A673 (cell line): ENCODE measurements around the gene UGT1A4. TPM values are rescaled to one million over a fixed set of nuclear protein-coding genes. Genes with fewer than 3 reads are reported as not detected.

ENCODE experiments used
- BruUV-seq: library from RNA; stranded (reverse); fragments of 400-500 nt; replicated peaks from 2 replicates; lab custom pipeline; 2021; lab: Mats Ljungman, UMichigan
- CTCF ChIA-PET: fragments of 300-600 bp; sonication (Branson Sonifier 250); formaldehyde crosslinking; loops from one replicate; lab custom pipeline; 2022; ENCODE audit warnings: antibody characterized with exemption; lab: Charles Lee
- POLR2A ChIA-PET: fragments of 300-600 bp; sonication (Branson Sonifier 250); formaldehyde crosslinking; loops from one replicate; lab custom pipeline; 2022; ENCODE audit warnings: antibody characterized with exemption; ENCODE audit not compliant: low non-redundant PET; lab: Charles Lee
- DNase-seq: peaks from one replicate; pipeline ENCODE4 v3.0.0-alpha.2; 2015; ENCODE audit warnings: low spot score
- H3K27ac ChIP-seq: fragments of 200-600 bp; sonication (generic); 2 replicates; pipeline ENCODE4 v1.5.1; 2016; ENCODE audit warnings: mixed run types, low read depth, mild to moderate bottlenecking, mixed read lengths, antibody characterized with exemption, low read length; ENCODE audit not compliant: poor library complexity, severe bottlenecking
- H3K27me3 ChIP-seq: fragments of 200-600 bp; sonication (generic); replicated peaks from 2 replicates; pipeline ENCODE4 v1.6.1; 2017; ENCODE audit warnings: mixed run types, low read depth, mild to moderate bottlenecking, mixed read lengths, antibody characterized with exemption, low read length; ENCODE audit not compliant: insufficient read depth, poor library complexity
- H3K36me3 ChIP-seq: fragments of 200-600 bp; sonication (generic); 2 replicates; pipeline ENCODE4 v1.6.1; 2016; ENCODE audit warnings: mixed run types, mild to moderate bottlenecking, mixed read lengths, antibody characterized with exemption, low read length; ENCODE audit not compliant: insufficient read depth, poor library complexity, severe bottlenecking
- H3K4me1 ChIP-seq: fragments of 200-600 bp; sonication (generic); 2 replicates; pipeline ENCODE4 v1.6.1; 2017; ENCODE audit warnings: mixed run types, mild to moderate bottlenecking, mixed read lengths, antibody characterized with exemption, low read length; ENCODE audit not compliant: insufficient read depth, poor library complexity, severe bottlenecking
- H3K4me3 ChIP-seq: fragments of 200-600 bp; sonication (generic); 2 replicates; pipeline ENCODE4 v1.5.1; 2016; ENCODE audit warnings: low read depth, mixed run types, mild to moderate bottlenecking, mixed read lengths, low read length; ENCODE audit not compliant: poor library complexity, severe bottlenecking
- H3K9me3 ChIP-seq: fragments of 200-600 bp; sonication (generic); 2 replicates; pipeline ENCODE4 v1.6.1; 2016; ENCODE audit warnings: mixed run types, low read depth, mild to moderate bottlenecking, mixed read lengths, antibody characterized with exemption, low read length; ENCODE audit not compliant: poor library complexity, severe bottlenecking
- CTCF ChIP-seq: fragments of 300-800, 200-600 bp; sonication (generic); conservative IDR thresholded peaks from 2 replicates; pipeline ENCODE4 v1.5.1; 2017; ENCODE audit warnings: low read depth, mild to moderate bottlenecking, antibody characterized with exemption, low read length, moderate library complexity, mixed read lengths
- EZH2 ChIP-seq: fragments of 200-600 bp; sonication (generic); IDR thresholded peaks from 2 replicates; pipeline ENCODE4 v1.6.1; 2017; ENCODE audit warnings: borderline replicate concordance, low read depth, mild to moderate bottlenecking, mixed read lengths, antibody characterized with exemption, low read length; ENCODE audit not compliant: poor library complexity, severe bottlenecking
- intact Hi-C: fragments of 100-400 bp; cut with micrococcal nuclease; formaldehyde crosslinking; loops from one replicate; pipeline ENCODE4 v1.10.0; 2022; ENCODE audit not compliant: unreplicated experiment
- total RNA-seq: library from RNA; stranded (reverse); gene quantifications from 2 replicates; pipeline ENCODE4 v1.2.3, GENCODE V29; 2021

UGT1A4 gene
- total RNA-seq, 1 experiment from 2014 or later = 0.11 TPM

- H3K9me3 ChIP-seq = no peaks in the 10 kb centered on the region
- intact Hi-C loops = no loop called here
- DNase-seq = no peak
- no peaks in the 10 kb centered on the region for H3K27me3 ChIP-seq
- no TSS peak for BruUV-seq
- ChIA-PET POLR2A (no interaction called here), CTCF (no interaction called here)
- H3K4me1 ChIP-seq = no peaks in the 10 kb centered on the region
- no peak overlapping the region for H3K27ac ChIP-seq
- TF ChIP-seq EZH2 = no peak
- TF ChIP-seq CTCF = no peak
- no peaks in the 10 kb centered on the region for H3K36me3 ChIP-seq
- H3K4me3 ChIP-seq = no peak overlapping the region
Measured at GRCh38 chr2:233820774-233821105, 102.2 kb downstream of the UGT1A4 start.

GRCh38 chr2:233821196-233821595 lies 102.7 kb downstream of the UGT1A4 start:
- no peaks in the 10 kb centered on the region for H3K36me3 ChIP-seq
- ChIA-PET POLR2A (no interaction called here), CTCF (no interaction called here)
- DNase-seq = no peak
- intact Hi-C loops = no loop called here
- H3K27ac ChIP-seq = no peak overlapping the region
- H3K9me3 ChIP-seq = no peaks in the 10 kb centered on the region
- no peak overlapping the region for H3K4me3 ChIP-seq
- no TSS peak for BruUV-seq
- H3K4me1 ChIP-seq = no peaks in the 10 kb centered on the region
- TF ChIP-seq EZH2 (no peak), CTCF (no peak)
- H3K27me3 ChIP-seq = no peaks in the 10 kb centered on the region

- H3K4me3 ChIP-seq = no peak overlapping the region
- H3K4me1 ChIP-seq = no peaks in the 10 kb centered on the region
- DNase-seq = no peak
- no TSS peak for BruUV-seq
- TF ChIP-seq CTCF (no peak), EZH2 (no peak)
- no peaks in the 10 kb centered on the region for H3K9me3 ChIP-seq
- intact Hi-C loops = no loop called here
- H3K36me3 ChIP-seq = no peaks in the 10 kb centered on the region
- CTCF ChIA-PET = interaction anchor here (0.6 kb wide), 1 partner anchor 11 kb away, joined by 14 read pairs; no protein-coding TSS in a partner anchor
- POLR2A ChIA-PET = no interaction called here
- H3K27me3 ChIP-seq = no peaks in the 10 kb centered on the region
- H3K27ac ChIP-seq = no peak overlapping the region
Measured at GRCh38 chr2:233821709-233822100, 103.2 kb downstream of the UGT1A4 start.
